ENCODE data around the gene PPIE.

- TF ChIP-seq EP300 (IDR thresholded peaks at IDR 0.05) (no peak), CTCF (IDR thresholded peaks at IDR 0.05) (no peak), POLR2A (IDR thresholded peaks at IDR 0.05; ENCODE audit: low read depth) (no peak), POLR2AphosphoS5 (IDR thresholded peaks at IDR 0.05) (no peak)
Measured at GRCh38 chr1:39762550-39763540, 24.2 kb downstream of the PPIE start.

All from esophagus muscularis mucosa (tissue), 4 donors.